GM19099 (cell line): ENCODE results near the gene MRPS27.

ENCODE experiments used
- POLR2A ChIP-seq: IDR thresholded peaks from 3 replicates; pipeline ENCODE4 v1.6.1; 2011; ENCODE audit warnings: low read depth; ENCODE audit not compliant: insufficient read length; ENCODE audit errors: extremely low read depth

Gene MRPS27

GRCh38 chr5:72216756-72217155 lies 103.3 kb downstream of the MRPS27 start:
- no peak for TF ChIP-seq POLR2A

- no peak for TF ChIP-seq POLR2A
Observed at GRCh38 chr5:72214168-72214567, 105.9 kb downstream of the MRPS27 start.

DNA sequence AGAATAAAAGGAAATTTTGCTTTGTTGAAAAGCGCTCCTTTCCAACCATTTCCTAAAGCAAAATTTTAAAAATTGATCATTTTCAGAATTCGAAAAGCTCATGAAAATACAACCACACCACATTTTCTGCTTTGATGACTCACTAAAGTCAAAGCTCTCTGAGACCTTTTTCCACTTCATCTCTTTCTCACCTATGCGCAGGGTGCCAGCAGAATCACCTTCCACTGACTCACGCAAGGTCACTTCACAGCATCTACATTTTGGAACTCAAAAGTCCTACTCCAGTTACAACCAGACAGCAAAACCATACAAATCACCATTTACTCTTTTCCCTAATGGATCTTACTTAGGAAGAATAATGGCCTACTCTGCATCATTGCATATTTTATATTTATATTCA lies 106.6 kb downstream of the MRPS27 start:
- no peak for TF ChIP-seq POLR2A

GRCh38 chr5:72212171-72212570 lies 107.9 kb downstream of the MRPS27 start:
- no peak for TF ChIP-seq POLR2A

DNA sequence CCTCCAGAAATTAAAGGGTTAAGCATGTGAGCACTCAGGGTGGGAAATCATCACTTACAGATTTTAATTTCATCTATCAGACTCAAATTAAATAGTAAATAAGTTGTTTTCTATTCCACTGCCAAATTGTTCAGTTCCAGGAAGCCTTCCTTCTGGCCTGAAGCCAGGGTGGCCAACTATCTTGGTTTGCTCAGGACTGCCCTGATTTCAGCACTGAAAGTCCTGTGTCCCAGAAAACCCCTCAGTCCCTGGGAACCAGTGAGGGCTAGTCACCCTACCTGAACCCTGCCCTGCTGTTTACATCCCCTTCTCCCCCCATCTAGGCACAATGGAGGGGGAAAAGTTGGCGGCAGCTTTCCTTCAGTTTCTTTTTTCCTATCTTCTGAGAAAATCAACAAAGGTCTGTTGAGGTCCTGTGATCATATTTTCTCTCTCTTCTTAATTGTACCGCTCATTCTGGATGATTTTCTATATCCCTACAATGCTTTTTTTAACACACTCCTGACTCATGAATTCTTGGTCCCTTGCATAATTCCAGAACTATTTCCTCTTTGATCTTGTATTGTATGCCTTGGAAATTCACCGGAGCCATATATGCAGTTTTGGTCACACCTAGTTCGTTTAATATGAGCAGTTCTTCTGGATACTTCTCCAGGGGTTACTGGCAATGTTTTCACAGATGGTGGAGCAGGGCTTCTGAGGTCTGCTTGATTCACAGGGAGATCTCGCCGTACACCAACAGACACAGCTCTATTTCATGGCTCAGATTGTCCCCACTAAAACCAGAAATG lies 109.0 kb downstream of the MRPS27 start:
- TF ChIP-seq POLR2A: no peak

- no peak for TF ChIP-seq POLR2A
Observed at GRCh38 chr5:72209147-72210115, 110.6 kb downstream of the MRPS27 start.

DNA sequence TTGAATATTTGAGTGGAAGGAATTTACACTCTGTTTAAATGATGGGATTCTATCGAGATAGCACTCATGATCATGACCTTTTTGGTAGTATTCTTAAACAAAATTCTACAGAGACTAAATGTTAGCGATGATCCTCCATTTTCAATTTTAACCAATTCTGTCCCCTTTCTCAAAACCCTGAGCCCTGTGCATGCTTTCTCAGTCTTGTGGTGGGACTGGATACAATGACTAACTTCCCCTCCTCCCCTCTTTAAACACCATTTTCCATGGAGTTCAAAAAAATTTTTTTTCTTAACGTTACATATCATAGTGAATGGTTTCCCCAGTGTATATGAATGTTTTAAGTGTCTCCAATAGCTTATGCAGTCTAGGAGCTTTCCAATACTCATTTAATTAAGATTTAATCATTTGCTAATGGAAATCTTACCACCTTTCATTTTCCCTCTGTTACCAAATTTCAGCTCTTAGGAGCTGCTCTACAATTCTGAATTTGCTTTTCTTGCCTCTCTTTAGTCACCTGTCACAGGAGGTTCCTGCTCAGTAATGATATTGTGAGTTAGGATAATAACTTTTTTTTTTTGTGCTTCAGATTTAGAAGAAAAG lies 111.6 kb downstream of the MRPS27 start:
- no peak for TF ChIP-seq POLR2A

GRCh38 chr5:72206994-72207393 lies 113.0 kb downstream of the MRPS27 start:
- TF ChIP-seq POLR2A: no peak

DNA sequence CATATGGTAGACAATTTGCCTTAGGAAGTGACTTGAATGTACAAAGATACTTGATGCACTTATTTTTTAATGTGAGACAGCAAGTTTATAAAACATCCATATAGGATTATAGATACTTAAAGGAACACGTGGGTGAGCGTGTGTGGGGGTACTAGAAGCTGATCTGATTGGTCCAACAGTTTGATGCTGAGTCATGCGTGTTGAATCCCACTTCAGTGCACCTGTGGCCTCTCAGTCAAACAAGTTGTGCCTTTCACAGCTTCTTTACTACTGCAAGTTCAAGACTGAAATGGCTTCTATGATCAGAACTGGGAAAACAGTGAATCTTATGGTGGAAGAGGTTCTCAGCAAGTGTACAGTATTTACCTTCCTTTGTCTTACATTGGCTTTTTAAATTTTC lies 113.9 kb downstream of the MRPS27 start:
- TF ChIP-seq POLR2A: no peak

- no peak for TF ChIP-seq POLR2A
Observed at GRCh38 chr5:72205431-72206009, 114.5 kb downstream of the MRPS27 start.

GRCh38 chr5:72204946-72205345 lies 115.1 kb downstream of the MRPS27 start:
- TF ChIP-seq POLR2A: no peak

DNA sequence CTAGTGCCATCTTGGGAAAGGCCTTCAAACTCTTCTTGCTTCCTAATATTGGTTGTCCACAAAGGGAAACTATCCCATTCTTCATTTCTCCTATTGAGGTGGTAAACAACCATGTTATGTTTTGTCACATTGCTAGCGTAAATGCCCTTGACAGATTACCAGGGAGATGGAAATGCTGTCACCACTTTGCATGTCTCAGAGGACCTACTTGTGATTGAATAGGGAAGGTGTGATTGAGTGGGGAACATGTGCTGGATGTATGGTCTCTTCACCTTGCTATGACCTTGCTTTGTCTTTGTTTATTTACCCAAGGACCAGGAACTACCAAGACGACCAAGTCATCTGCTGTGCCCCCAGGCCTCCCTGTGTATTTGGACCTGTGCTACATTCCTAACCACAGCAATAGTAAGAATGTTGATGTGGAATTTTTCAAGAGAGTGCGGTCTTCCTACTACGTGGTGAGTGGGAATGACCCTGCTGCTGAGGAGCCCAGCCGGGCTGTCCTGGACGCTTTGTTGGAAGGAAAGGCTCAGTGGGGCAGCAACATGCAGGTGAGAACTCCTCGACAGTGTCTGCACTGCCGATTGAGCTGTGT lies 116.7 kb downstream of the MRPS27 start:
- no peak for TF ChIP-seq POLR2A

GRCh38 chr5:72202331-72202825 lies 117.7 kb downstream of the MRPS27 start:
- TF ChIP-seq POLR2A: no peak

DNA sequence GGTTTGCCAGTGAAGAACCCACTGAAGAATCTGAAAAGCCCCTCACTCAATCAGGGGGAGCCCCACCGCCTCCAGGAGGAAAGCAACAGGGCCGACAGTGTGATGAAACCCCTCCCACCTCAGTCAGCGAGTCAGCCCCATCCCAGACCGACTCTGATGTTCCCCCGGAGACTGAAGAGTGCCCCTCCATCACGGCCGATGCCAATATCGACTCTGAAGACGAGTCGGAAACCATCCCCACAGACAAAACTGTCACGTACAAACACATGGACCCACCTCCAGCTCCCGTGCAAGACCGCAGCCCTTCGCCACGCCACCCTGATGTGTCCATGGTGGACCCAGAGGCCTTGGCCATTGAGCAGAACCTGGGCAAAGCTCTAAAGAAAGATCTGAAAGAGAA lies 120.4 kb downstream of the MRPS27 start:
- no peak for TF ChIP-seq POLR2A
